Measurements from ENCODE around the gene ACSF3. TPM values are rescaled to one million over a fixed set of nuclear protein-coding genes. Genes with fewer than 3 reads are reported as not detected.

Gene ACSF3
- total RNA-seq, 1 experiment from 2014 or later: 55.2 TPM

- no peak overlapping the region for H3K27ac Mint-ChIP-seq (ENCODE audit: unreplicated experiment)
- H3K36me3 Mint-ChIP-seq (ENCODE audit: insufficient read depth, unreplicated experiment): peaks cover 6% of the 10 kb centered on the region
- no peak for DNase-seq
- ChIA-PET POLR2A (no interaction called here), CTCF (no interaction called here)
- peaks cover 1% of the 10 kb centered on the region for H3K27me3 ChIP-seq (replicated peaks; ENCODE audit: control insufficient read depth, insufficient read depth, low read length)
- H3K4me1 Mint-ChIP-seq (ENCODE audit: low read depth, unreplicated experiment): peaks cover under 1% of the 10 kb centered on the region
- H3K9me3 Mint-ChIP-seq (ENCODE audit: unreplicated experiment): no peaks in the 10 kb centered on the region
- no peaks in the 10 kb centered on the region for H3K9me3 ChIP-seq
- intact Hi-C loops (cut with micrococcal nuclease; ENCODE audit: unreplicated experiment): no loop called here
- no peaks in the 10 kb centered on the region for H3K36me3 ChIP-seq (ENCODE audit: control insufficient read depth, insufficient read depth, low read length)
- no peak overlapping the region for H3K4me3 ChIP-seq (ENCODE audit: low read depth, low read length)
- H3K4me3 Mint-ChIP-seq (ENCODE audit: unreplicated experiment): no peak overlapping the region
- H3K4me1 ChIP-seq: no peaks in the 10 kb centered on the region
- peaks cover 14% of the 10 kb centered on the region for H3K27me3 Mint-ChIP-seq (ENCODE audit: insufficient read depth, unreplicated experiment)
- no peak for TF ChIP-seq CTCF (IDR thresholded peaks at IDR 0.05; ENCODE audit: insufficient read depth in 1 of 2, low read depth in 1 of 2, low read length in 1 of 2, severe bottlenecking in 1 of 2, unreplicated experiment in 1 of 2)
- BruUV-seq (replicated peaks): no TSS peak
These were observed 45.4 kb upstream of the ACSF3 start for GRCh38 chr16:89048090-89048725.

- intact Hi-C loops (cut with micrococcal nuclease; ENCODE audit: unreplicated experiment): no loop called here
- Mint-ChIP-seq H3K36me3 (ENCODE audit: insufficient read depth, unreplicated experiment) (peaks cover 6% of the 10 kb centered on the region), H3K27ac (ENCODE audit: unreplicated experiment) (no peak overlapping the region), H3K4me1 (ENCODE audit: low read depth, unreplicated experiment) (peaks cover 6% of the 10 kb centered on the region), H3K9me3 (ENCODE audit: unreplicated experiment) (no peaks in the 10 kb centered on the region), H3K4me3 (ENCODE audit: unreplicated experiment) (no peak overlapping the region), H3K27me3 (ENCODE audit: insufficient read depth, unreplicated experiment) (peaks cover 14% of the 10 kb centered on the region)
- POLR2A ChIA-PET: interaction anchor here (0.6 kb wide), 1 partner anchor 303 kb away, joined by 3 read pairs; no protein-coding TSS in a partner anchor
- DNase-seq: no peak
- BruUV-seq (replicated peaks): no TSS peak
- H3K4me1 ChIP-seq: no peaks in the 10 kb centered on the region
- no peak for TF ChIP-seq CTCF (IDR thresholded peaks at IDR 0.05; ENCODE audit: insufficient read depth in 1 of 2, low read depth in 1 of 2, low read length in 1 of 2, severe bottlenecking in 1 of 2, unreplicated experiment in 1 of 2)
- H3K27me3 ChIP-seq (replicated peaks; ENCODE audit: control insufficient read depth, insufficient read depth, low read length): no peaks in the 10 kb centered on the region; the same call in 1 of the 2 replicates
- H3K36me3 ChIP-seq (ENCODE audit: control insufficient read depth, insufficient read depth, low read length): no peaks in the 10 kb centered on the region
- CTCF ChIA-PET: no interaction called here
- H3K4me3 ChIP-seq (ENCODE audit: low read depth, low read length): no peak overlapping the region
- H3K9me3 ChIP-seq: no peaks in the 10 kb centered on the region
These were observed 44.7 kb upstream of the ACSF3 start for GRCh38 chr16:89048871-89049422.

GRCh38 chr16:89049484-89050118, 44.1 kb upstream of the ACSF3 start:
- peaks cover 10% of the 10 kb centered on the region for H3K27me3 Mint-ChIP-seq (ENCODE audit: insufficient read depth, unreplicated experiment)

More at GRCh38 chr16:89049484-89050118, 44.1 kb upstream of the ACSF3 start:
- BruUV-seq (replicated peaks): no TSS peak
- Histone ChIP-seq H3K4me1 (no peaks in the 10 kb centered on the region), H3K4me3 (ENCODE audit: low read depth, low read length) (no peak overlapping the region), H3K36me3 (ENCODE audit: control insufficient read depth, insufficient read depth, low read length) (no peaks in the 10 kb centered on the region), H3K27me3 (replicated peaks; ENCODE audit: control insufficient read depth, insufficient read depth, low read length) (no peaks in the 10 kb centered on the region), H3K9me3 (no peaks in the 10 kb centered on the region)
- H3K27ac Mint-ChIP-seq (ENCODE audit: unreplicated experiment): no peak overlapping the region
- CTCF ChIA-PET: no interaction called here
- POLR2A ChIA-PET: interaction anchor here (0.6 kb wide), 1 partner anchor 303 kb away, joined by 3 read pairs; no protein-coding TSS in a partner anchor
- intact Hi-C loops (cut with micrococcal nuclease; ENCODE audit: unreplicated experiment): no loop called here
- H3K36me3 Mint-ChIP-seq (ENCODE audit: insufficient read depth, unreplicated experiment): peaks cover 8% of the 10 kb centered on the region
- DNase-seq: no peak
- no peak overlapping the region for H3K4me3 Mint-ChIP-seq (ENCODE audit: unreplicated experiment)
- H3K9me3 Mint-ChIP-seq (ENCODE audit: unreplicated experiment): no peaks in the 10 kb centered on the region
- TF ChIP-seq CTCF (IDR thresholded peaks at IDR 0.05; ENCODE audit: insufficient read depth in 1 of 2, low read depth in 1 of 2, low read length in 1 of 2, severe bottlenecking in 1 of 2, unreplicated experiment in 1 of 2): no peak
- peaks cover 6% of the 10 kb centered on the region for H3K4me1 Mint-ChIP-seq (ENCODE audit: low read depth, unreplicated experiment)
